Nephron progenitor cell (in vitro differentiated cells): ENCODE data around the gene WFIKKN1.

Experiments used
- DNase-seq: peaks from one replicate; pipeline ENCODE4 v3.0.0; 2021
- H3K27ac Mint-ChIP-seq: 2 replicates; pipeline ENCODE4 v1.8.0; 2021; ENCODE audit warnings: mild to moderate bottlenecking, moderate library complexity, mixed read lengths
- H3K27me3 Mint-ChIP-seq: 2 replicates; pipeline ENCODE4 v1.8.0; 2021; ENCODE audit warnings: mild to moderate bottlenecking, low read depth, mixed read lengths; ENCODE audit not compliant: poor library complexity
- H3K36me3 Mint-ChIP-seq: 2 replicates; pipeline ENCODE4 v1.8.0; 2021; ENCODE audit warnings: low read depth, mixed read lengths
- H3K4me1 Mint-ChIP-seq: 2 replicates; pipeline ENCODE4 v1.8.0; 2021; ENCODE audit warnings: mixed read lengths
- H3K4me3 Mint-ChIP-seq: 2 replicates; pipeline ENCODE4 v1.8.0; 2021; ENCODE audit warnings: mild to moderate bottlenecking, moderate library complexity, mixed read lengths
- H3K9me3 Mint-ChIP-seq: 2 replicates; pipeline ENCODE4 v1.8.0; 2021; ENCODE audit warnings: mild to moderate bottlenecking, moderate library complexity, mixed read lengths
- TF ChIP-seq, protein P1 (sequence below): fragments of 200-600 bp; sonication (generic); IDR thresholded peaks from 2 replicates; pipeline ENCODE4 v1.5.0; 2021; ENCODE audit warnings: antibody characterized with exemption

Gene WFIKKN1

GRCh38 chr16:608019-608418 lies 22.8 kb upstream of the WFIKKN1 start:
- Mint-ChIP-seq H3K27me3 (peaks cover 3% of the 10 kb centered on the region), H3K27ac (no peak overlapping the region), H3K4me3 (no peak overlapping the region), H3K4me1 (peaks cover 34% of the 10 kb centered on the region), H3K36me3 (peaks cover 58% of the 10 kb centered on the region), H3K9me3 (peaks cover 45% of the 10 kb centered on the region)
- no peak for DNase-seq
- TF ChIP-seq, protein P1, sequence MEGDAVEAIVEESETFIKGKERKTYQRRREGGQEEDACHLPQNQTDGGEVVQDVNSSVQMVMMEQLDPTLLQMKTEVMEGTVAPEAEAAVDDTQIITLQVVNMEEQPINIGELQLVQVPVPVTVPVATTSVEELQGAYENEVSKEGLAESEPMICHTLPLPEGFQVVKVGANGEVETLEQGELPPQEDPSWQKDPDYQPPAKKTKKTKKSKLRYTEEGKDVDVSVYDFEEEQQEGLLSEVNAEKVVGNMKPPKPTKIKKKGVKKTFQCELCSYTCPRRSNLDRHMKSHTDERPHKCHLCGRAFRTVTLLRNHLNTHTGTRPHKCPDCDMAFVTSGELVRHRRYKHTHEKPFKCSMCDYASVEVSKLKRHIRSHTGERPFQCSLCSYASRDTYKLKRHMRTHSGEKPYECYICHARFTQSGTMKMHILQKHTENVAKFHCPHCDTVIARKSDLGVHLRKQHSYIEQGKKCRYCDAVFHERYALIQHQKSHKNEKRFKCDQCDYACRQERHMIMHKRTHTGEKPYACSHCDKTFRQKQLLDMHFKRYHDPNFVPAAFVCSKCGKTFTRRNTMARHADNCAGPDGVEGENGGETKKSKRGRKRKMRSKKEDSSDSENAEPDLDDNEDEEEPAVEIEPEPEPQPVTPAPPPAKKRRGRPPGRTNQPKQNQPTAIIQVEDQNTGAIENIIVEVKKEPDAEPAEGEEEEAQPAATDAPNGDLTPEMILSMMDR: no peak

GRCh38 chr16:609316-609715 lies 21.5 kb upstream of the WFIKKN1 start:
- peak overlapping the region; percentile 83 for H3K27ac Mint-ChIP-seq
- H3K36me3 Mint-ChIP-seq: peaks cover 58% of the 10 kb centered on the region
- H3K4me1 Mint-ChIP-seq: peaks cover 28% of the 10 kb centered on the region
- H3K9me3 Mint-ChIP-seq: peaks cover 46% of the 10 kb centered on the region
- H3K27me3 Mint-ChIP-seq: peaks cover 3% of the 10 kb centered on the region
- no peak for DNase-seq
- H3K4me3 Mint-ChIP-seq: no peak overlapping the region
- TF ChIP-seq, protein P1: no peak

DNA sequence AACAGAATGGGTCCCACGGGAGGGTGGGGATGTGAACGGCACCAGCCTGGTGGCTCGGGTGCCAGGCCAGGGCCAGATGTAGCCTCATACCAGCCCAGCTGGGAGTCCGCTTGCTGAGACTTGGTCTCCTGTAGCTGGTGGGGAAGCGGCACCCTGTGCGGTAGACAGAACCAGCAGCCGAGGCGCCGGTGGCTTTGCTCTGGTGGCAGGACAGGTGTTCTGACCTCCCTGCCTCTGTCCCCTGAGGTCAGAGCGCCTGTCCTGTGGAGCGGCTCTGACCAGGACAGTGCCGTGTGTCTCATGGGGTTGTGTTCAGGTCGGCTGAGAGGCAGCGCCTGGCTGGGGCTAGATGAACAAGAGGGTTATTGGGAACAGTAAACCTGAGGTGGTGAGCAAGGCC lies 20.8 kb upstream of the WFIKKN1 start:
- Mint-ChIP-seq H3K4me1 (peaks cover 33% of the 10 kb centered on the region), H3K4me3 (no peak overlapping the region), H3K9me3 (peaks cover 45% of the 10 kb centered on the region), H3K36me3 (peaks cover 58% of the 10 kb centered on the region), H3K27ac (peak overlapping the region; percentile 82), H3K27me3 (peaks cover 3% of the 10 kb centered on the region)
- TF ChIP-seq, protein P1: no peak
- no peak for DNase-seq

- TF ChIP-seq, protein P1: peak; percentile 42
- no peak for DNase-seq
- H3K4me1 Mint-ChIP-seq: peaks cover 36% of the 10 kb centered on the region
- peaks cover 57% of the 10 kb centered on the region for H3K36me3 Mint-ChIP-seq
- peaks cover 39% of the 10 kb centered on the region for H3K9me3 Mint-ChIP-seq
- peaks cover 3% of the 10 kb centered on the region for H3K27me3 Mint-ChIP-seq
- H3K4me3 Mint-ChIP-seq: no peak overlapping the region
- H3K27ac Mint-ChIP-seq: no peak overlapping the region
These were observed 20.0 kb upstream of the WFIKKN1 start for GRCh38 chr16:610513-611381.

DNA sequence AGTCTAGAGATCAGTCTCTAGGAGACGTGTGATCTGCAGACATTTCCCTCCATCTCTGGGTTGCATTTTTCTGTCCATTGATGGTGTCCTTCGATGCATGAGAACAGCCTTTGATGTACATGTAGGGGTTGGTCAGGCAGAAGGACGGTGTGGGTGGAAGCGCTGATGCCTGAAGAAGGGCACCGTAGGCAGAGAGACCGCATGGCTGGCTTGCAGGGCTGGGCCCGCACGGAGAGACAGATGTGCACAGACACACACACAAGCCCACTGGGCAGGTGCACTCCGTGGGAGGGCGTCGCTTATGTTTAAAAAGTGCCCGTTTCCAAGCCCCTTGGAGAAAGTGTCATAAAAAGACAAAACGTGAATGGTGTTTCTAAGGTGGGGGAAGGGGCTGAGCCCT lies 15.7 kb upstream of the WFIKKN1 start:
- no peaks in the 10 kb centered on the region for H3K27me3 Mint-ChIP-seq
- H3K4me3 Mint-ChIP-seq: no peak overlapping the region
- H3K4me1 Mint-ChIP-seq: peaks cover 15% of the 10 kb centered on the region
- no peak overlapping the region for H3K27ac Mint-ChIP-seq
- H3K9me3 Mint-ChIP-seq: peaks cover 25% of the 10 kb centered on the region
- no peak for DNase-seq
- TF ChIP-seq, protein P1: no peak
- peaks cover 32% of the 10 kb centered on the region for H3K36me3 Mint-ChIP-seq
